GM23248 (cell line): Measurements from ENCODE around the gene LCP2. TPM values are rescaled to one million over a fixed set of nuclear protein-coding genes. Genes with fewer than 3 reads are reported as not detected.

Source experiments
- DNase-seq: peaks from one replicate; pipeline ENCODE4 v3.0.0-alpha.2; 2015
- H2AFZ ChIP-seq: fragments of 200-600 bp; sonication (generic); 2 replicates; pipeline ENCODE4 v1.6.1; 2016; ENCODE audit warnings: antibody characterized with exemption
- H3F3A ChIP-seq: fragments of 200-600 bp; sonication (generic); 2 replicates; pipeline ENCODE4 v1.6.1; 2016; ENCODE audit warnings: mild to moderate bottlenecking, antibody characterized with exemption, mixed run types; ENCODE audit not compliant: insufficient read depth
- H3K27ac ChIP-seq: fragments of 200-600 bp; sonication (generic); 2 replicates; pipeline ENCODE4 v1.5.1; 2016; ENCODE audit warnings: mild to moderate bottlenecking
- H3K27me3 ChIP-seq: fragments of 200-600 bp; sonication (generic); replicated peaks from 2 replicates; pipeline ENCODE4 v1.6.1; 2016; ENCODE audit warnings: mild to moderate bottlenecking; ENCODE audit not compliant: insufficient read depth
- H3K36me3 ChIP-seq: fragments of 200-600 bp; sonication (generic); 2 replicates; pipeline ENCODE4 v1.6.1; 2016; ENCODE audit warnings: low read depth, mild to moderate bottlenecking
- H3K4me1 ChIP-seq: fragments of 200-600 bp; sonication (generic); 2 replicates; pipeline ENCODE4 v1.6.1; 2016; ENCODE audit warnings: mild to moderate bottlenecking; ENCODE audit not compliant: insufficient read depth
- H3K4me2 ChIP-seq: fragments of 200-600 bp; sonication (generic); one replicate; pipeline ENCODE4 v1.6.1; 2016; ENCODE audit warnings: mild to moderate bottlenecking; ENCODE audit not compliant: unreplicated experiment
- H3K4me3 ChIP-seq: fragments of 200-600 bp; sonication (generic); 2 replicates; pipeline ENCODE4 v1.5.1; 2016; ENCODE audit warnings: mild to moderate bottlenecking
- H3K79me2 ChIP-seq: fragments of 200-600 bp; sonication (generic); 2 replicates; pipeline ENCODE4 v1.6.1; 2016; ENCODE audit warnings: mild to moderate bottlenecking; ENCODE audit not compliant: insufficient read depth
- H3K9ac ChIP-seq: fragments of 200-600 bp; sonication (generic); 2 replicates; pipeline ENCODE4 v1.6.1; 2016; ENCODE audit warnings: mild to moderate bottlenecking
- H3K9me2 ChIP-seq: fragments of 200-600 bp; sonication (generic); 2 replicates; pipeline ENCODE4 v1.6.1; 2016; ENCODE audit warnings: mixed run types, mild to moderate bottlenecking, moderate library complexity; ENCODE audit not compliant: insufficient read depth
- H3K9me3 ChIP-seq: fragments of 200-600 bp; sonication (generic); one replicate; pipeline ENCODE4 v1.6.1; 2017; ENCODE audit warnings: low read depth
- H4K20me1 ChIP-seq: fragments of 200-600 bp; sonication (generic); 2 replicates; pipeline ENCODE4 v1.6.0; 2016; ENCODE audit not compliant: insufficient read depth
- EZH2 ChIP-seq: fragments of 200-600 bp; sonication (generic); IDR thresholded peaks from 2 replicates; pipeline ENCODE4 v1.6.1; 2018; ENCODE audit warnings: antibody characterized with exemption, mild to moderate bottlenecking; ENCODE audit not compliant: insufficient read depth, poor library complexity, severe bottlenecking
- EZH2phosphoT487 ChIP-seq: fragments of 200-600 bp; sonication (generic); IDR thresholded peaks from 2 replicates; pipeline ENCODE4 v1.6.1; 2018; ENCODE audit warnings: antibody characterized with exemption, moderate library complexity, mild to moderate bottlenecking, low read depth; ENCODE audit not compliant: insufficient read depth
- WGBS, 2 experiments: methylation state at CpG; one replicate each; pipeline ENCODE4 v1.1.6; 2015 to 2017; ENCODE audit warnings: low lambda C conversion rate in 2 of 2, low coverage in 1 of 2; ENCODE audit errors: missing lambda C conversion rate in 2 of 2; 5-methylcytosine and 5-hydroxymethylcytosine counted together
- in situ Hi-C: fragments of 300-500 bp; cut with MboI; formaldehyde crosslinking; loops from 2 replicates; pipeline ENCODE4 v1.15.0; 2020
- polyA plus RNA-seq: library from polyadenylated mRNA; unstranded; fragments of >200 nt; fragmentation: Nextera tagmentation; extraction: Ambion mirVana; gene quantifications from 2 replicates; pipeline ENCODE4 v1.2.1, GENCODE V29; 2016
- total RNA-seq: library from RNA; depleted of rRNA; stranded (reverse); fragments of >200 nt; shearing (Covaris generic); gene quantifications from 2 replicates; pipeline ENCODE4 v1.2.3, GENCODE V29; 2014

The LCP2 gene
- total and polyA plus RNA-seq, 2 experiments from 2014 or later = not detected

DNA sequence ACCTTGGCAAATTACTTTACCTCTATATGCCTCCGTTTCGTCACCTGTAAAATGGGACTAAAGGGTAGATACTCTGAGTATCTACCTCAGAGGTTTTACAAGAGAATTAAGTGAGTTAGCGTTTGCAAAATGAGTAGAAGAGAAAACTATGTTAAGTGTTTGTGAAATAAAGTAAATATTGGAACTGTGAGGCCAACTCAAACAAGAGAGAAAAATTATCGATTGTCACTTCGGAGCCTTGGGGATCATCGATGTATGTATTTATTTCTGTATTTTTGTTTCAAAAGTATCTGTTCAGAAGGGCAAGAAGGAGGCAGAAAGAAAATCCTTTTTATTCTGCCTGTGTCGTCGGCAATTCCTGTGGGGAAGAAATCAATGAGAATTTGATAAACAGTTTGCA, 90.6 kb downstream of the LCP2 start:
- Histone ChIP-seq H3K79me2 (no peaks in the 10 kb centered on the region), H2AFZ (no peak overlapping the region), H3K4me1 (no peaks in the 10 kb centered on the region), H3K4me3 (no peak overlapping the region), H3K9me2 (no peaks in the 10 kb centered on the region), H3K9me3 (no peaks in the 10 kb centered on the region), H3K9ac (no peak overlapping the region), H3K27ac (no peak overlapping the region), H3F3A (no peaks in the 10 kb centered on the region), H3K4me2 (no peak overlapping the region), H4K20me1 (no peaks in the 10 kb centered on the region), H3K36me3 (no peaks in the 10 kb centered on the region), H3K27me3 (peaks cover 86% of the 10 kb centered on the region)
- in situ Hi-C loops = no loop called here
- 56 to 62% methylated on average over 8 of the region's 8 CpGs for WGBS, 2 experiments
- DNase-seq = no peak
- TF ChIP-seq EZH2phosphoT487 (no peak), EZH2 (no peak)

DNA sequence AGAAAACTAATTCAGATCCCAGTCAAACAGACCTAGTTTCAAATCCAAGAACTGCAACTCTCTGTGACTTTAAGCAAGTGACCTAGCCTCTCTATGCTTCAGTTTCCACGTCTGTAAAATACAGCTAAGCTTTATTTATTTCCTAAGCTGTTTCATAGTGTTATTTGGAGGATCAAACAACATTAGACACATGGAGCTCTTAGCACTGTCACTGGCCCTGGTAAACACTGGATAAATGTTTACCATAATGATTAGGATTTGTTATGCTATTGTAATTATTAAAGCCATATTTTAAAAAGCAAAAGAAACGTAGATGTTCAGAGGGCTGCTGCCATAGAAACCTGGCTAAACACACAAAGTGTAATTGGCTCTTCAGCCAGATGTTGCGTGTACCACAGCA, 91.4 kb downstream of the LCP2 start:
- Histone ChIP-seq H3K27me3 (peaks cover 82% of the 10 kb centered on the region), H4K20me1 (no peaks in the 10 kb centered on the region), H3K36me3 (no peaks in the 10 kb centered on the region), H2AFZ (no peak overlapping the region), H3K9me2 (no peaks in the 10 kb centered on the region), H3F3A (no peaks in the 10 kb centered on the region), H3K4me3 (no peak overlapping the region), H3K9me3 (no peaks in the 10 kb centered on the region), H3K79me2 (no peaks in the 10 kb centered on the region), H3K4me1 (no peaks in the 10 kb centered on the region), H3K4me2 (no peak overlapping the region), H3K9ac (no peak overlapping the region), H3K27ac (no peak overlapping the region)
- no peak for DNase-seq
- in situ Hi-C loops = no loop called here
- WGBS, 2 experiments = 48% methylated on average over 3 of the region's 3 CpGs
- TF ChIP-seq EZH2 (no peak), EZH2phosphoT487 (no peak)

DNA sequence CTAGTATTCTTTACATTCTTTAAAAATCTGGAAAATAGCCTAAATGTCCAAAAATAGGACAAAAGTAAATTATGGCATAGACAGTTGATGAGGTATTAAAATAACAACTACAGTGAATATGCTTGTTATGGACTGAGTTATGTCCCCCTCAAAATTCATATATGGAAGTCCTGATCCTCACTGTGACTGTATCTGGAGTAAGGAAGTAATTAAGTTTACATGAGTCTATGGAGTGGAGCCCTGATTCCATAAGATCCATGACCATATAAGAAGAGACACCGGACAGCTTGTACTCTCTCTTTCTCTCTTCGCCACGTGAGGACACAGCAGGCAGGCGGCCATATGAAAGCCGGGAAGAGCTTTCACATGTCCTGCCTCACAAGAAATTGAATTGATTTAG, 93.4 kb downstream of the LCP2 start:
- H3F3A ChIP-seq = no peaks in the 10 kb centered on the region
- TF ChIP-seq EZH2phosphoT487 (no peak), EZH2 (no peak)
- no peak overlapping the region for H3K27ac ChIP-seq
- no peak overlapping the region for H3K9ac ChIP-seq
- H4K20me1 ChIP-seq = no peaks in the 10 kb centered on the region
- no peak overlapping the region for H2AFZ ChIP-seq
- in situ Hi-C loops = no loop called here
- H3K36me3 ChIP-seq = no peaks in the 10 kb centered on the region
- H3K79me2 ChIP-seq = no peaks in the 10 kb centered on the region
- no peak for DNase-seq
- no peak overlapping the region for H3K4me3 ChIP-seq
- WGBS, 2 experiments = 65 to 70% methylated on average over 5 of the region's 5 CpGs
- H3K9me2 ChIP-seq = no peaks in the 10 kb centered on the region
- H3K4me1 ChIP-seq = no peaks in the 10 kb centered on the region
- no peak overlapping the region for H3K4me2 ChIP-seq
- peaks cover 69% of the 10 kb centered on the region for H3K27me3 ChIP-seq
- H3K9me3 ChIP-seq = no peaks in the 10 kb centered on the region

DNA sequence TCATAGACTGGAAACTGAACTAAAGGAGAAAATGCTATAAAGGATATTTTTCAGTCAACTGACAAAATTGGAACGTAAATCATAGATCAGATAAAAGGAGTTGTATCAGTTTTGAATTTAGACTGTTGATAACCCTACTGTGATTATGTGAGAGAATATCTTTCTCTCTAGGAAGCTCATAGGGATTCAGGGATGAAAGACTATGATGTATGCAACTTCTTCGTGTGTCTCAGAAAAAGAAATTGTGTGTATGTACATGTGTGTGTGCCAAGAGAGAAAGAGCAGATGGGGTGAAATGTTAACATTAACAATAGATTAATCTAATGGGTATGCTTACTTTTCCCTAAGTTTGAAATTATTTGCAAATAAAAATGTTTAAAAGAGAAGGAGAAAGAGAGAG, 95.5 kb downstream of the LCP2 start:
- WGBS, 2 experiments = 49 to 60% methylated on average over 2 of the region's 2 CpGs
- Histone ChIP-seq H2AFZ (no peak overlapping the region), H3K36me3 (no peaks in the 10 kb centered on the region), H3K9me2 (no peaks in the 10 kb centered on the region), H3K79me2 (no peaks in the 10 kb centered on the region), H3K4me1 (no peaks in the 10 kb centered on the region), H3K9ac (no peak overlapping the region), H3K9me3 (no peaks in the 10 kb centered on the region), H3K27me3 (peaks cover 72% of the 10 kb centered on the region), H3K4me2 (no peak overlapping the region), H4K20me1 (no peaks in the 10 kb centered on the region), H3F3A (no peaks in the 10 kb centered on the region), H3K27ac (no peak overlapping the region), H3K4me3 (no peak overlapping the region)
- in situ Hi-C loops = no loop called here
- DNase-seq = no peak
- no peak for TF ChIP-seq EZH2phosphoT487
- TF ChIP-seq EZH2 = no peak

DNA sequence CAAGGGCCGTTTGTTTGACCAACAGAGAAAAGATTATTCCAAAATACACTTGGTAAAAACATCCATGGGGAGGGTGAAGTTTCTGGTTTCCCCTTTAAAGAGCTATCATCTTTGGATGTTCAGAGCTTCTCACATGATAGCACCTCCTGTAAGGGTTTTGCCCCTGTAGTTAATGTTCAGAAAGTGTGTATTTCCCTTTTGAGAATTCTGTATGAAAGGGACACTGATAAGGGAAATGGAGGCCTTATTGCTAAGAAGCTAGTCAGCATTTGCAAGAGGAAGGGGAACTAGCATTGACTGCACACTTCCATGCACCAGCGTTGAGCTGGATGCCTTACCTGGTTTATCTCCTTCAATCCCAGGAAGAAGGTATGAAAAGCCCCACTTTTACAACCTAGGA, 96.3 kb downstream of the LCP2 start:
- Histone ChIP-seq H4K20me1 (no peaks in the 10 kb centered on the region), H3K36me3 (no peaks in the 10 kb centered on the region), H3K79me2 (no peaks in the 10 kb centered on the region), H3K9me3 (no peaks in the 10 kb centered on the region), H3K4me1 (no peaks in the 10 kb centered on the region), H3K27ac (no peak overlapping the region), H2AFZ (no peak overlapping the region), H3K9me2 (no peaks in the 10 kb centered on the region), H3K4me3 (no peak overlapping the region), H3K9ac (no peak overlapping the region), H3K27me3 (peaks cover 71% of the 10 kb centered on the region), H3F3A (no peaks in the 10 kb centered on the region), H3K4me2 (no peak overlapping the region)
- no peak for DNase-seq
- WGBS, 2 experiments = 36 to 44% methylated on average over 2 of the region's 2 CpGs
- in situ Hi-C loops = no loop called here
- TF ChIP-seq EZH2 (no peak), EZH2phosphoT487 (no peak)
